HG03460 (cell line): ENCODE measurements around the gene RPTOR.

Experiments
- ATAC-seq: cut with Tn5 transposase; IDR thresholded peaks from one replicate; pipeline ENCODE4 v1.9.1; 2021; ENCODE audit not compliant: unreplicated experiment

The RPTOR gene

GRCh38 chr17:80856863-80857755 lies 312.5 kb downstream of the RPTOR start:
- ATAC-seq = no peak

GRCh38 chr17:80857756-80858171 lies 313.1 kb downstream of the RPTOR start:
- ATAC-seq = no peak

- no peak for ATAC-seq
These were observed 313.8 kb downstream of the RPTOR start for GRCh38 chr17:80858301-80859001.

- no peak for ATAC-seq
These were observed 314.6 kb downstream of the RPTOR start for GRCh38 chr17:80859002-80859941.

- no peak for ATAC-seq
These were observed 315.5 kb downstream of the RPTOR start for GRCh38 chr17:80860101-80860671.

- no peak for ATAC-seq
These were observed 316.2 kb downstream of the RPTOR start for GRCh38 chr17:80860703-80861417.

- no peak for ATAC-seq
These were observed 316.8 kb downstream of the RPTOR start for GRCh38 chr17:80861418-80861815.

- ATAC-seq = no peak
These were observed 317.3 kb downstream of the RPTOR start for GRCh38 chr17:80861892-80862291.

- ATAC-seq = no peak
These were observed 317.9 kb downstream of the RPTOR start for GRCh38 chr17:80862481-80862961.

GRCh38 chr17:80862978-80863377 lies 318.3 kb downstream of the RPTOR start:
- ATAC-seq = no peak

GRCh38 chr17:80863626-80864025 lies 319.0 kb downstream of the RPTOR start:
- no peak for ATAC-seq

- ATAC-seq = no peak
These were observed 320.1 kb downstream of the RPTOR start for GRCh38 chr17:80864751-80865150.

GRCh38 chr17:80866050-80866793 lies 321.6 kb downstream of the RPTOR start:
- ATAC-seq = no peak

GRCh38 chr17:80868022-80868609 lies 323.5 kb downstream of the RPTOR start:
- ATAC-seq = no peak

GRCh38 chr17:80869481-80870145 lies 325.0 kb downstream of the RPTOR start:
- no peak for ATAC-seq

- ATAC-seq = no peak
These were observed 325.8 kb downstream of the RPTOR start for GRCh38 chr17:80870401-80870800.

- no peak for ATAC-seq
These were observed 326.7 kb downstream of the RPTOR start for GRCh38 chr17:80871341-80871740.

GRCh38 chr17:80872001-80872500 lies 327.4 kb downstream of the RPTOR start:
- no peak for ATAC-seq
